Peyer's patch (tissue), 4 donors: ENCODE measurements around the gene B3GAT1.

Source experiments
- POLR2A ChIP-seq, 2 donors: fragments of 450-650 bp; IDR thresholded peaks; one replicate each; pipeline ENCODE4 v1.5.1; 2017; ENCODE audit warnings: antibody characterized with exemption in 2 of 2, mild to moderate bottlenecking in 2 of 2, moderate library complexity in 2 of 2
- TF ChIP-seq, protein P1 (sequence below), 6 experiments: fragments of 450-650 bp in 4 of 6; fragments of 200-600 bp in 2 of 6; sonication (generic) in 1 of 6; IDR thresholded peaks; one replicate each; pipeline ENCODE4 v1.5.1; 2017 to 2019; ENCODE audit warnings: antibody characterized with exemption in 6 of 6, mild to moderate bottlenecking in 3 of 6, moderate library complexity in 1 of 6

DNA sequence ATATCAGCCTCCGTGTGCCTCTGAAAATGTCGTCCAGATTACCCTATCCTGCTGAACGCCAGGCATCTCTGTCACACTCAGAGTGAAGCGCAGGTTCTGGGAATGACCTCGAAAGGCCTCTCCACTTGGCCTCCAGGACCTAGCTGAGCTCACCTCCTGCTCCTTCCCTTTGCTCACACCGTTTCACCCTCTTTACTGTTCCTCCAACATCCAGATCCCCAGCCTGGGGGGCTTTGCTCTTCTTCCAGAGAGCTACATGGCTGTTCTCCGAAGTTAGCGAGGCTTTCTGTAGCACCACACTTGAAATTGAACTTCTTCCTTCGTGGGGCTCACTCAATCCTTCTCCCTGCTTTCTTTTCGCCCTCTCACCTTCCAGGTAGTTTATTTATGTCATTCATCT, 52.4 kb downstream of the B3GAT1 start:
- no peak for TF ChIP-seq POLR2A (IDR thresholded peaks at IDR 0.05)
- TF ChIP-seq, protein P1, sequence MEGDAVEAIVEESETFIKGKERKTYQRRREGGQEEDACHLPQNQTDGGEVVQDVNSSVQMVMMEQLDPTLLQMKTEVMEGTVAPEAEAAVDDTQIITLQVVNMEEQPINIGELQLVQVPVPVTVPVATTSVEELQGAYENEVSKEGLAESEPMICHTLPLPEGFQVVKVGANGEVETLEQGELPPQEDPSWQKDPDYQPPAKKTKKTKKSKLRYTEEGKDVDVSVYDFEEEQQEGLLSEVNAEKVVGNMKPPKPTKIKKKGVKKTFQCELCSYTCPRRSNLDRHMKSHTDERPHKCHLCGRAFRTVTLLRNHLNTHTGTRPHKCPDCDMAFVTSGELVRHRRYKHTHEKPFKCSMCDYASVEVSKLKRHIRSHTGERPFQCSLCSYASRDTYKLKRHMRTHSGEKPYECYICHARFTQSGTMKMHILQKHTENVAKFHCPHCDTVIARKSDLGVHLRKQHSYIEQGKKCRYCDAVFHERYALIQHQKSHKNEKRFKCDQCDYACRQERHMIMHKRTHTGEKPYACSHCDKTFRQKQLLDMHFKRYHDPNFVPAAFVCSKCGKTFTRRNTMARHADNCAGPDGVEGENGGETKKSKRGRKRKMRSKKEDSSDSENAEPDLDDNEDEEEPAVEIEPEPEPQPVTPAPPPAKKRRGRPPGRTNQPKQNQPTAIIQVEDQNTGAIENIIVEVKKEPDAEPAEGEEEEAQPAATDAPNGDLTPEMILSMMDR (IDR thresholded peaks at IDR 0.05) = no peak
